H9 (cell line): Measurements from ENCODE around the gene SSBP3. TPM values are rescaled to one million over a fixed set of nuclear protein-coding genes. Genes with fewer than 3 reads are reported as not detected.

Experiments
- DNase-seq: peaks from one replicate; pipeline ENCODE4 v3.0.0-alpha.2; 2017
- H2AFZ ChIP-seq: one replicate; pipeline ENCODE4 v1.6.1; 2013; ENCODE audit warnings: mild to moderate bottlenecking, low read length, control low read depth, moderate library complexity
- H2AK5ac ChIP-seq: 2 replicates; pipeline ENCODE4 v1.6.1; 2013; ENCODE audit warnings: low read length, control low read depth, mixed read lengths; ENCODE audit not compliant: insufficient read length
- H2BK120ac ChIP-seq: one replicate; pipeline ENCODE4 v1.6.1; 2013; ENCODE audit warnings: low read depth, mild to moderate bottlenecking, low read length, control low read depth, inconsistent platforms; ENCODE audit not compliant: poor library complexity, severe bottlenecking
- H2BK12ac ChIP-seq: 2 replicates; pipeline ENCODE4 v1.6.1; 2013; ENCODE audit warnings: low read length, control low read depth, mixed read lengths, low read depth; ENCODE audit not compliant: insufficient read length
- H2BK15ac ChIP-seq: 2 replicates; pipeline ENCODE4 v1.6.1; 2013; ENCODE audit warnings: low read depth, low read length, control low read depth
- H2BK20ac ChIP-seq: one replicate; pipeline ENCODE4 v1.6.1; 2013; ENCODE audit warnings: low read depth, mild to moderate bottlenecking, low read length, control low read depth, inconsistent platforms; ENCODE audit not compliant: poor library complexity, severe bottlenecking
- H2BK5ac ChIP-seq: 2 replicates; pipeline ENCODE4 v1.6.1; 2013; ENCODE audit warnings: low read length, control low read depth, mixed read lengths; ENCODE audit not compliant: insufficient read length
- H3K14ac ChIP-seq: 2 replicates; pipeline ENCODE4 v1.6.1; 2013; ENCODE audit warnings: low read length, control low read depth; ENCODE audit not compliant: insufficient read depth
- H3K18ac ChIP-seq: 2 replicates; pipeline ENCODE4 v1.6.1; 2013; ENCODE audit warnings: low read depth, mild to moderate bottlenecking, mixed read lengths, low read length, control low read depth; ENCODE audit not compliant: insufficient read length
- H3K23ac ChIP-seq: 2 replicates; pipeline ENCODE4 v1.6.1; 2013; ENCODE audit warnings: low read length, control low read depth, mixed read lengths, low read depth; ENCODE audit not compliant: insufficient read length
- H3K23me2 ChIP-seq: 2 replicates; pipeline ENCODE4 v1.6.1; 2013; ENCODE audit warnings: low read depth, mild to moderate bottlenecking, mixed read lengths, low read length, control low read depth; ENCODE audit not compliant: insufficient read length, poor library complexity, severe bottlenecking
- H3K27ac ChIP-seq: 2 replicates; pipeline ENCODE4 v1.5.1; 2013; ENCODE audit warnings: low read length, control low read depth, mixed read lengths, low read depth; ENCODE audit not compliant: insufficient read length
- H3K27me3 ChIP-seq: 2 replicates; pipeline ENCODE4 v1.6.1; 2013; ENCODE audit warnings: low read length, control low read depth, inconsistent platforms; ENCODE audit not compliant: insufficient read depth
- H3K4ac ChIP-seq: 2 replicates; pipeline ENCODE4 v1.6.1; 2013; ENCODE audit warnings: low read depth, mild to moderate bottlenecking, control low read depth, inconsistent platforms, low read length, moderate library complexity
- H3K4me1 ChIP-seq: 2 replicates; pipeline ENCODE4 v1.6.1; 2013; ENCODE audit warnings: low read length, control low read depth, inconsistent platforms; ENCODE audit not compliant: insufficient read depth
- H3K4me2 ChIP-seq: 2 replicates; pipeline ENCODE4 v1.6.1; 2013; ENCODE audit warnings: low read length, control low read depth, mixed read lengths; ENCODE audit not compliant: insufficient read length, insufficient read depth
- H3K56ac ChIP-seq: 2 replicates; pipeline ENCODE4 v1.6.1; 2013; ENCODE audit warnings: low read depth, mild to moderate bottlenecking, mixed read lengths, low read length, control low read depth; ENCODE audit not compliant: insufficient read length
- H3K79me1 ChIP-seq: 2 replicates; pipeline ENCODE4 v1.6.1; 2013; ENCODE audit warnings: low read depth, mild to moderate bottlenecking, moderate library complexity, low read length, control low read depth, inconsistent platforms; ENCODE audit not compliant: insufficient read depth, poor library complexity, severe bottlenecking
- H3K79me2 ChIP-seq: 2 replicates; pipeline ENCODE4 v1.6.1; 2013; ENCODE audit warnings: low read length, control low read depth, inconsistent platforms; ENCODE audit not compliant: insufficient read depth
- H3K9ac ChIP-seq: 2 replicates; pipeline ENCODE4 v1.6.1; 2013; ENCODE audit warnings: low read length, control low read depth, mixed read lengths; ENCODE audit not compliant: insufficient read length; ENCODE audit errors: extremely low read depth
- H3K9me3 ChIP-seq: one replicate; pipeline ENCODE4 v1.6.1; 2013; ENCODE audit warnings: low read depth, low read length, inconsistent platforms; ENCODE audit not compliant: control insufficient read depth
- H3T11ph ChIP-seq: one replicate; pipeline ENCODE4 v1.6.1; 2013; ENCODE audit warnings: mild to moderate bottlenecking, low read length, control low read depth, inconsistent platforms
- H4K20me1 ChIP-seq: one replicate; pipeline ENCODE4 v1.6.1; 2013; ENCODE audit not compliant: control insufficient read depth, insufficient read length, insufficient read depth
- H4K5ac ChIP-seq: 2 replicates; pipeline ENCODE4 v1.6.1; 2013; ENCODE audit warnings: low read depth, mild to moderate bottlenecking, mixed read lengths, low read length, control low read depth; ENCODE audit not compliant: insufficient read length
- H4K8ac ChIP-seq: replicated peaks from 2 replicates; pipeline ENCODE4 v1.6.1; 2013; ENCODE audit warnings: low read length, control low read depth, mixed read lengths, low read depth; ENCODE audit not compliant: insufficient read length
- H4K91ac ChIP-seq: 2 replicates; pipeline ENCODE4 v1.6.1; 2013; ENCODE audit warnings: low read depth, mild to moderate bottlenecking, moderate library complexity, mixed read lengths, low read length, control low read depth; ENCODE audit not compliant: insufficient read length
- H3K27ac Mint-ChIP-seq, 3 experiments: 2 replicates in 2 of 3; 3 replicates in 1 of 3; pipeline ENCODE4 v1.8.0; 2020 to 2021; ENCODE audit warnings: mixed read lengths in 3 of 3, mild to moderate bottlenecking in 1 of 3, moderate library complexity in 1 of 3
- H3K27me3 Mint-ChIP-seq: 2 replicates; pipeline ENCODE4 v1.8.0; 2021; ENCODE audit warnings: low read depth, mild to moderate bottlenecking, moderate library complexity, mixed read lengths
- H3K36me3 Mint-ChIP-seq, 3 experiments: 2 replicates in 2 of 3; 3 replicates in 1 of 3; pipeline ENCODE4 v1.8.0; 2020 to 2021; ENCODE audit warnings: low read depth in 3 of 3, mixed read lengths in 3 of 3; ENCODE audit not compliant: insufficient read depth in 1 of 3
- H3K4me1 Mint-ChIP-seq, 2 experiments: 2 replicates each; pipeline ENCODE4 v1.8.0; 2020; ENCODE audit warnings: mixed read lengths in 2 of 2
- H3K4me3 Mint-ChIP-seq, 2 experiments: 2 replicates in 1 of 2; 3 replicates in 1 of 2; pipeline ENCODE4 v1.8.0; 2020 to 2021; ENCODE audit warnings: mild to moderate bottlenecking in 2 of 2, mixed read lengths in 2 of 2, moderate library complexity in 1 of 2
- H3K9me3 Mint-ChIP-seq, 2 experiments: 2 replicates in 1 of 2; 3 replicates in 1 of 2; pipeline ENCODE4 v1.8.0; 2020; ENCODE audit warnings: mild to moderate bottlenecking in 2 of 2, mixed read lengths in 2 of 2, moderate library complexity in 1 of 2
- CTCF ChIP-seq: fragments of 200-600 bp; sonication (generic); conservative IDR thresholded peaks from 3 replicates; pipeline ENCODE4 v1.8.0; 2021; ENCODE audit warnings: antibody characterized with exemption, mild to moderate bottlenecking
- WGBS: extraction: QIAGEN DNeasy Blood & Tissue Kit; methylation state at CpG from one replicate; pipeline ENCODE4 v1.1.7; 2013; ENCODE audit warnings: missing lambda C conversion rate, low lambda C conversion rate, mixed read lengths; ENCODE audit not compliant: insufficient read length; ENCODE audit errors: extremely low coverage; 5-methylcytosine and 5-hydroxymethylcytosine counted together
- total RNA-seq: library from RNA; stranded (reverse); gene quantifications from 2 replicates; pipeline ENCODE4 v1.2.1, GENCODE V29; 2021

SSBP3 gene
- total RNA-seq, 1 experiment from 2014 or later = 126 TPM

GRCh38 chr1:54250670-54251069 is 155.5 kb downstream of the SSBP3 start:
- no peak overlapping the region for H3K23ac ChIP-seq
- no CpG with 5 or more reads among the region's 12 CpGs for WGBS
- H3K4me1 Mint-ChIP-seq = peaks cover 5 to 10% of the 10 kb centered on the region in 2 experiments; a peak in 2 of 4 replicates
- no peaks in the 10 kb centered on the region for H3K23me2 ChIP-seq
- no peak overlapping the region for H3K4me3 Mint-ChIP-seq
- no peak overlapping the region for H3K14ac ChIP-seq
- H3K79me2 ChIP-seq = no peaks in the 10 kb centered on the region
- H2AK5ac ChIP-seq = no peak overlapping the region
- H3K27me3 Mint-ChIP-seq = no peaks in the 10 kb centered on the region
- peaks cover 3 to 34% (median 17%) of the 10 kb centered on the region in 3 experiments; a peak in 6 of 7 replicates for H3K36me3 Mint-ChIP-seq
- H4K5ac ChIP-seq = no peak overlapping the region
- no peaks in the 10 kb centered on the region for H3K9me3 Mint-ChIP-seq
- no peak overlapping the region for H2BK12ac ChIP-seq
- H4K91ac ChIP-seq = no peak overlapping the region
- no peak overlapping the region for H3K9ac ChIP-seq
- no peak for TF ChIP-seq CTCF
- H3K27me3 ChIP-seq = no peaks in the 10 kb centered on the region
- H2BK15ac ChIP-seq = no peak overlapping the region
- H3K56ac ChIP-seq = no peak overlapping the region
- H2BK20ac ChIP-seq = no peak overlapping the region
- H3K4ac ChIP-seq = no peak overlapping the region
- H3K27ac Mint-ChIP-seq = peak overlapping the region in 1 of 3 experiments; percentile 61; a peak in 1 of 7 replicates
- peaks cover 3% of the 10 kb centered on the region for H4K20me1 ChIP-seq
- H3K4me2 ChIP-seq = no peak overlapping the region
- no peak overlapping the region for H2BK120ac ChIP-seq
- H3T11ph ChIP-seq = no peak overlapping the region
- no peaks in the 10 kb centered on the region for H3K79me1 ChIP-seq
- no peak overlapping the region for H3K27ac ChIP-seq
- H2AFZ ChIP-seq = no peak overlapping the region
- DNase-seq = no peak
- H2BK5ac ChIP-seq = no peak overlapping the region
- H4K8ac ChIP-seq = no peak overlapping the region
- H3K18ac ChIP-seq = no peak overlapping the region
- H3K4me1 ChIP-seq = no peaks in the 10 kb centered on the region
- no peaks in the 10 kb centered on the region for H3K9me3 ChIP-seq
